HG02943 (cell line): ENCODE results near the gene EEF1AKMT3.
"Not testable (repeated sequence)": the region's sequence is repeated elsewhere in the genome, so short reads cannot be mapped to it uniquely, and the experiment has no call there.

ENCODE experiments used
- ATAC-seq: cut with Tn5 transposase; IDR thresholded peaks from one replicate; pipeline ENCODE4 v1.9.1; 2021; ENCODE audit warnings: mild to moderate bottlenecking, low read depth, moderate library complexity; ENCODE audit not compliant: unreplicated experiment

EEF1AKMT3 gene

DNA sequence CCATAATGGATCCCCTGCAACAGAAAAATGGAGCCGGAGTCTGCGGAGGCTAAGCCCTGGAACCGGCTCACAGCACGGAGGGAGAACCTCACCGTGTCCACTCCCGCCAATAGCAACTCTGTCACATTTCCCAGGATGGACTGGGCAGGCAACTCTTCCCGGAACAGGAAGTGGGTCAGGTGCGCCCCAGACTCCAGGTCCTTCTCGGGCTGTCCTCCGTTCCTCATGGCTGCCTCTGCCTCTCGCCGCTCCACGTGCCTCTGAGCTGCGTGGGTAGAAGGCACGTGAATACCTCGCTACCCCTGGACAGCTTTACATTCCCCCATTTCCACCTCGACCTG is 7.8 kb upstream of the EEF1AKMT3 start:
- no peak for ATAC-seq

DNA sequence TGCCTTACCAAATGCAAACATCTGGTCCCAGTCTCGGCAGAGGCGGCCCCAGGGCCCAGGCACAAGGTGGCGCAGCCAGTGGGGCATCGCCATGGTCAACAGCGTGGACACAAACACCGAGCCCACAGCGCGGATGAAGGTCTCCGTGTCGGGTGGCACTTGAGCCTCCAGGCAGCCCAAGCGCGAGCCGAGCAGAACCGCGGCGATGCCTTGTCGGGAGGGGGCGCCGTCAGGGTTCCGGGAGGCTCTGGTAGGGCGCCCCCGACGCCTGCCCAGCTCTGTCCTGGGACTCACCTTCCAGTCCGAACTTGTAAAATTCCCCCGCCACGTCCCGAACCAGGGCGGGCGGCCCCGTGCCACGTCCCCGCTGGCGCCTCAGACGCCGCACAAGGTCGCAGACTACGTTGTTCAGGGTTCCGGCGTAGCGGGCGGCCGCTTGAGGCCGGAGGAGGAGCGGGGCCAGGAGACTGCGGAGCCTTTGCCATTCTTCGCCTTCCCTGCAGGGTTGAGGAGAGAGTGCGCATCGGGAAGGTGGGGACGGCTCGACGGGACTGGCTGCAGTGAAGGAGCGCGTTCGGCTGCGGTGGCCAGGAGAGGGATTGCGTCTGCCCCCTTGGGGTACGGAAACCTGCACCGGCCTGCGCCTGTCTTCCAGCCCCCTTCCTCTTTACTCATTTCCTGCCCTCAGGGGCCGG is 7.3 kb upstream of the EEF1AKMT3 start:
- ATAC-seq: no peak

DNA sequence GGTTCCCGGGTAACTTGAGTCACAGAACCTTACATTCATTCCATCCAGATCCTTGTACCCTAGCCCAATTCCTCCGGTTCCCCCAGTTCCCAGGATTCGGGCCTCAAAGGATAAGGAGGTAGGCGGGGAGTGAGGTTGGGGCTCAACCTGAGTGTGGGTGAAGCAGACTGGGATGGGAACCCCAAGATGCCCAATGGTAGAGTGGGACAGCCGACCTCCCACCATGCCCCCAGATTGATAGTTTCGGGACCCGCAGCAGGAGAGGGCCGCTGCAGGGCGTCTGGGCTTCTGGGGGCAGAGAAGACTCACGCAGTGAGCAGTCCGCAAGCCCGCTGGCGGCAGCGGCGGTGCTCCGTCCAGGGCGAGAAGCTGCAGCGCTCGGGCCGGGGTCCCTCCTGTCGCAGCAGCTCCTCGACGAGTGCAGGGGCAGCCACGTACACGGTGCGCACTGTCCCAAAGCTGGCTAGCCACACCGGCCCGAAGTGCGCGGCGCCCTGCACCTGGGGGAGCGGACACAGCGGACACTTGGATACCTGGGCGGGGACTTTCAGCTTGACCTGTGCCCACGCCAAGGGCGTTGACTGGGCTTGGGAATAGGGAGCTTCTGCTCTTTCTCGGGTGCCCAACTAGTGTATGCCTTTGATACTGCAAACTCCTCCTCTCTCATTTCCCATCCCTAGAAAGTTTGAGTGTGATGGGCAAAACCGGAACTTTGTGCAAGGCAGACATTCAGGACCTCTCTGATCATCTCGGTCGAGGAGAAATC is 6.5 kb upstream of the EEF1AKMT3 start:
- ATAC-seq: no peak

DNA sequence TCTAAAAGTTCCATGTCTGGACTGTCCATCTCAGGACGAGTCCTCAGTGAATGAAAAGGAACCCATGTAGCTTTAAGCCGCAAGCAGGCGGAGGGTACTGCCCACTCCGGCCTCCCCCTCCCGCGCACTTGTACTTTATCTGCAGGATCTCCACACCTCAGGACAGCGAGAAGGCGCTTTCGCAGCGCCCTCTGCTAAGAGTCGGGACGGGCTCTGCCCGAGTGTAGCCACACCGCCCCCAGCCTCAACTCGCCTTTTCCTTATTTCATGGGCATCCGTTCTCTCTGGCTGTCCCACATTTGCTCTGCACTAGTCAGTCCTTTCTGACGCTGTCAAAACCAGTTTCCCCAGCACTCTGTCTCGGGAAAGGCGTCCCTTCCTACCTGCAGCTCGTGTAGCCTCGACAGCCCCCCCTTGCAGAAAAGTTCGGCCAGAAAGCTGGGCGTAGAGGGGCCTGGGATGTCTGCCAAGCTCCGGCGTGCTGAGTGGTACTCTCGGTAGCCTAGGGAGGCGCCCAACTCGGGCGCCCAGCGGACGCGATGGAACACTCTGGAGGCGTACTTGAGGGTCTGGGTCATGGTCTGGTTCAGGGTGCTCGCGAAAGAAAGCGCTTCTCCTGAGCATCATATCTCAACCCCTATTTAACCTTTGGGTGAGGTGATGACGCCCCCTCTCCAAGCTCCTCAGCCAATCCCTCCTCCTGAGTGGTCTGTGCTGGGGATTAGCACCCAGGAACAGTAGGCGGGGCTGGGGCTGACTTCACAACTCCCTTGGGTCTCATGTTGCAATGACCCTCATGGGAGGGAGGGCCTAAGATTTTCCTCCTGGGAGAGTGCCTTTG is 5.7 kb upstream of the EEF1AKMT3 start, which contains the start of gene CYP27B1:
CYP27B1 (minus strand) TSS at position 615 of the 841 bp plus-strand sequence; CDS start at position 578, 37 bp downstream.
- ATAC-seq: no peak

DNA sequence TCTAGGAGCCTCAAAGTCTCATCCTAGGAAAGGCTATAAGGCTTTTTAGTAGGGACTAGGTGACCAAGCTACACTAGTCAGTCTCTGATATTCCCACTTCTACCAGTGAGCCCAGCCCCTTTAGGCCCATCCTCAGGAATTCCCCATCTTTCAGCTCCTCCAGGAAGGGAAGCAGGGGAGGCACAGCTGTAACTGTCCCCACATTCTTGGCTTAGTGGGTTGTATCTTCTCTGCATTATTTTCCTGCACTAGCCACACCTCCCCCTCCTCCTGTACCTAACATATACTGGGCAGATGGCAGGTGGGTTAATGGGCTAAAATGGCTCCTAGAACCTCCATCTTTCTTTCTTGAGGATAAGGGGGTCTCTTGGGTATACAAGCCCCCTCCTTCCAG is 5.1 kb upstream of the EEF1AKMT3 start:
- ATAC-seq: no peak

DNA sequence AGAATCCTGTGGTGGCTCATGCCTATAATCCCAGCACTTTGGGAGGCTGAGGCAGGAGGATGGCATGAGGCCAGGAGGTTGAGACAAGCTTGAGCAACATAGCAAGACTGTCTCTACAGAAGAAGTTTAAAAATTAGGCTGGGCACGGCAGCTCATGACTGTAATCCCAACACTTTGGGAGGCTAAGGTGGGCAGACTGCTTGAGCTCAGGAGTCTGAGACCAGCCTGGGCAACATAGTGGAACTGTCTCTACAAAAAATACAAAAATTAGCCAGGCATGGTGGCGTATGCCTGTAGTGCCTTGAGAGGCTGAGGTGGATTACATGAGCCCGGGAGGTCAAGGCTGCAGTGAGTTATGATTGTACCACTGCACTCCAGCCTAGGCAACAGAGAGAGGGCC is 4.5 kb upstream of the EEF1AKMT3 start:
- ATAC-seq: no peak

DNA sequence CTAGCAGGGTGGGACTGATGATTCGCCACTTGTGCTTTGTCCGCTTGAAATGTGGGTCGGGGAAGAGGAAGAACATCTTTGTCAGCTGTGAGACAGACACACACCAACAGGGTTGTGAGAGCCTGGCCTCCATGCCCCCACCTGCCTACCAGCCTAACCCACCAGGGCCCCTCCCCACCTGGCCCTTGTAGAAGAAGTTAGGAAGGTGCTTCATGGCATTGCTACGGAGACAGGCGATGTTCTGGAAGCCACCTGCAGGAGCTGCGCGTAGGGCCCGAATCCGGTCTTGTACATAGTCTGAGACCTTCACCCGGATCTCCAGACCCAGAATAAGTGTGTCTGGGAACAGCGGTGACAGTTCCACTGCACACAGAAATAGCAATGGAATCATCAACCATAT is 2.8 kb upstream of the EEF1AKMT3 start:
- no peak for ATAC-seq

DNA sequence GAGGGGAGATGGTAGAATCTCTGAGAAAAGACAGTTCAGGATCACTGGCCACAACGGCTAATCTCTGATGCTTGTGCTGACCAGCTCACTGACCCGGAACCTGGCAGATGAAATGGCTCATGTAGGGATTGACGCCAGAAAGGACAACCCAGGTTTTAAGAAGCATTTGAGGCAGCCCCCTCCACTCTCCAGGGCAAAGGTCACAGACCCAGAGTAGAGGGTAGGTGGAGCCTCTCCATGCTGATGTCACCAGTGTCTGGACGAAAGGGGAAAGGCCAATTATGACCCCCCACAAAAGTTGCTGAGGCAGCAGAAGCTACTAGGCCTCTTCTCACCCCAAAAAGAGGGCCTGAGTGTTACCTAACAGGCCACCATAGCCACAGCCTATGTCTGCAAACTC is 1.7 kb upstream of the EEF1AKMT3 start:
- no peak for ATAC-seq

DNA sequence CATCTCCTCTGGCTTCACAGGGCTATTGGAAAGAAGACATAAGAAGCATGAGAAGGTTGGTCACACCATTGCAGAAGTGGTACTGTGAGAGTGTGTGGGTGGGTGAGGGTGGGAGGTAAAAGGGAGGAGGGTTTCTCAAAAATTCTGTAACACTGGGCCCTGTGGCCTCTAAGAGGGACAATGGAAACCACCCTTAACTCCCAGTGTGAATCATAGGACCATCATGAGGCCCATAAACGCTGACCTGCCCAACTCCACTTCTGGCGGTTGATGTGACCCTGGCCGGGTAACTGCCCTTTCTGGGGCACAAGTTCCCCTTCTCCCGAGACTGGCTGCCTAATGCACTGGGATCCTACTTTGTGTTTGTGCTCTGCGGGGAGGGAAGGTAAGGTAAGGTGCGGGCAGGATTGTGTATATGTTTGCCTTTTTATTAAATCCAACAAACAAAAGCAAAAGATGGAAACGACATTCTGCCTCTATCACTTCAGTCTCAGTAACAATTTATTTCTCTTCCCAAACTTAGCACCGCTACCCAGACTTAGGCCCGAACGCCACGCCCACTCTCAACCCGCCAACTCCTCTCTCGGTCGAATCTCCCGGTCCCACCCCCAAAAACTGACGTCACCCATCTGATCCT is 1.1 kb upstream of the EEF1AKMT3 start:
- peak; percentile 75 for ATAC-seq

DNA sequence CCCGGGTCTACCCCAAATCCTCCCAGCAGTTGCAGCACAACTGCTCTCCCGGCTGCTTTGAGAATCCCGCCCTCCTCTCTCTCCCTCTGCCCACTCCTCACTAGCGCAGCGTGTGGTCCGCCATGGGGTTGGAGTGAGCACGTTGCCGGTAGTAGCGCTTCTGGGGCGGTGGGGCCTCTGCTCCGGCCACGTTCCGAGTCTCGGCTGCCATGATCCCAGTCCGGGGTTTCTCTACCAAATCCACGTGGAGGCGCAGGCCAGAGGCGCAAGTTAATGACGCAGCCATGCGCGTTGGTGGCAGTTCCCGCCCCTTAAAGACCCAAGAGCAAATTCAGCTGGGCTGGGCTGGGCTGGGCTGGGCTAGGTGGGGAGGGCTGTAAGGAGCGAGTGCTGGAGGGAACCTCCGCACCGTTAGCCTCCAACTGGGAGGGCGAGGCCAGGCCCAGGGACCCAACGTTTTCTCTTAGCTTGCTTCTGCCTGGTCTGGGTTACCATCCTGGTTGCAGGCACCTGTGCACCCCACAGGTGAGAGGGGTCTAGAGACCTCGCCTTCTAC is 463 bp upstream of the EEF1AKMT3 start, which contains the start of gene METTL1:
METTL1 (minus strand) TSS at position 233 of the 556 bp plus-strand sequence; CDS start at position 211, 22 bp downstream.
- ATAC-seq: peak; percentile 91

DNA sequence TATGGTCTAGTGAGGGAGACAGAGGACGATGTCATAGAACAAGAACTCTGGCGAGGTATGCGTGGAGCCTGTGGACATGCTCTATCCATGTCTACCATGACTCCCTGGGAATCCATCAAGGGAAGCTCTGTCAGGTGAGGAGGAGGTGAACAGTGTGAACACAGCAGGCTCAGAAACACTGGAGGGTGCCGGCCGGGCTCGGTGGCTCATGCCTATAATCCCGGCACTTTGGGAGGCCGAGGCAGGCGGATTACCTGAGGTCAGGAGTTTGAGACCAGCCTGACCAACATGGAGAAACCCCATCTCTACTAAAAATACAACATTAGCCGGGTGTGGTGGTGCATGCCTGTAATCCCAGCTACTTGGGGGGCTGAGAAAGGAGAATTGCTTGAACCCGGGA is 2.2 kb downstream of the EEF1AKMT3 start:
- not testable (repeated sequence) for ATAC-seq

DNA sequence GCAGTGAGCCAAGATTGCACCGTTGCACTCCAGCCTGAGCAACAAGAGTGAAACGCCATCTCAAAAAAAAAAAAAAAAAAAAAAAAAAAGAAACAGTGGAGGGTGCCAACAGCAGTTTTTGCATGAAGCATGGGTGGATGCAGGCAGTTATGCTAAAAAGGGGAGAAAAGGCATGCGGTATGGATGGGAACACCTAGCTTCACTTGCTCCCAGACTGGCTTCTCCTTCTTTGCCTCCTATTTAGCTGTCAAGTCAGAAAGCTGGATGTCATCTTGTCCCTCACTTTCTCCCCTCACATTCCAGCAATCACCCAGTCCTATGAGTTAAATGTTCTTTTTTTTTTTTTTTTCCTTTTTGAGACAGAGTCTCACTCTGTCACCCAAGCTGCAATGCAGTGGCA is 2.6 kb downstream of the EEF1AKMT3 start:
- ATAC-seq: no peak

DNA sequence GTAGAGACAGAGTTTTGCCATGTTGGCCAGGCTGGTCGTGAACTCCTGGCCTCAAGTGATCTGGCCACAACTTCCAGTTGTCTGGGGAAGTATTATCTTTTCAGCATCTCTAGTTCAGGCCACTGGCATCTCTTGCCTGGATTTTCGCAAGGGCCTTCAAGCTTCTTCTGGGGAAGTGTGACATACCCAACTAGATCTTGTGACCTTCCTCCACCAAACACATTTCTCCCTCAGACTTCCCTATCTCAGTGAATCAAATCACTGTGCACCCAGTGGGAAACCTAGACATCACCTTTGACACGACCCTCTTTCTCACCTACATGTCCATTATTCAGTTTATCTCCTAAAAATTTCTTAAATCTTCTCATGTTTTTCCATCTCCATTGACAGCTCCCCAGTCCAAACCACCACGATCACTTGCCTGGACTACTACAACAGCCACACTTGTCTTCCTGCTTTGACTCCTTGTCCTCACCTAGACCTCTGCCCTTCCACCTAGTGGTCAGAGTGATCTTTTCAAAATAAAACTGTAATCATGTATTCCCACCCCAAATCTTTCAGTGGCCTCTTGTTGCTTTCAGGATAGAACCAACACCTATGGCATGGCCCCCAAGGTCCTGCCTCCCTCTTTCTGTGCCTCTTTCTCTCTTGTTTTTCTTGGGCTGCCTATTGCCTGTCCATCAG is 3.3 kb downstream of the EEF1AKMT3 start:
- no peak for ATAC-seq

DNA sequence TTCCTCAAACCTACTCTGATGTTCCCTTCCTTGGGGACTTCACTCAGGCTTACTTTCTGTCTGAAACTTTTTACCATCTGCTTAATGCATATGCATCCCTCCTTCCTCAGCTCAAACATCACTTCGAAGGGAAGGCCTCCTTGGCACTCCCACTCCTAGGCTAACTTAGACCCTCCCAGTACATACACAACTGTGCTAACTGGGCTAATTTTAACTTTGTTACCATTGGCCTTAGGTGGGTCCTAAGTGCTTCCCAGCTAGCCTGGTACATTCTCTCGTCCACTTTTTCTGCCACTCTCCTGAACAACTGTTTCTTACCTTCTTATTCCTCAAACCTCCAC is 3.8 kb downstream of the EEF1AKMT3 start:
- no peak for ATAC-seq

DNA sequence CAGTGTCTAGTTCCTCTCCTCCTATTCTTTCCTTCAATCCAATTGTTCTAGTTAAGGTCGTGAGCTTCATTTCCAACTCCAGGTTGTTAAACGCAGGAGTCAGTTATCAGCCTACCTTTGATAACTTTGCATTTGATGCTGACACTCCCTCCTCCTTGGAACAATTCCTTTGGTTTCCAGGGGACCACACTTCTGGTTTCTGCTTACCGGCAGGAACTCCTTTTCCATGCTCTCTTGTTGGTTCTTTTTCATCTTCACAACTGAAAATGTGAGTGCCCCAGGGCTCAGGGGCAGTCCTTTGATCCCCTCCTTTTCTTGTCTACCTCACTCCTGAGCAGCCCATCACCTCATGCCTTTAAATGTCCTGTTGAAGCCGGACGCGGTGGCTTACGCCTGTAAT is 5.0 kb downstream of the EEF1AKMT3 start:
- ATAC-seq: no peak

DNA sequence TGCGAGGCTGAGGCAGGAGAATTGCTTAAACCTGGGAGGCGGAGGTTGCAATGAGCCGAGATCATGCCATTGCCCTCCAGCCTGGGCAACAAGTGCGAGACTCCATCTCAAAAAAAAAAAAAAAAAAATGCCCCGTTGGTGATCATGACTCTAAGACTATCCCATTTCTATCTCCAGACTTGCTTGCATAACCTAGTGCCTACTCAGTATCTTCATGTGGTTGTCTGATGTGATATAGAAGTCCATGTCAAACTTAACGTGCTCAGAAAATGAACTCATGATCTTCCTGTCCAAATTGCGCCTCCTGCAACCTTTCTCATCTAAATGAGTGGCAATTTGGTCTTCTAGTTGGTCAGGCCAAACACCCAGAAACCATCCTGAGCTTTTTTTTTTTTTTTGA is 5.5 kb downstream of the EEF1AKMT3 start:
- no peak for ATAC-seq

DNA sequence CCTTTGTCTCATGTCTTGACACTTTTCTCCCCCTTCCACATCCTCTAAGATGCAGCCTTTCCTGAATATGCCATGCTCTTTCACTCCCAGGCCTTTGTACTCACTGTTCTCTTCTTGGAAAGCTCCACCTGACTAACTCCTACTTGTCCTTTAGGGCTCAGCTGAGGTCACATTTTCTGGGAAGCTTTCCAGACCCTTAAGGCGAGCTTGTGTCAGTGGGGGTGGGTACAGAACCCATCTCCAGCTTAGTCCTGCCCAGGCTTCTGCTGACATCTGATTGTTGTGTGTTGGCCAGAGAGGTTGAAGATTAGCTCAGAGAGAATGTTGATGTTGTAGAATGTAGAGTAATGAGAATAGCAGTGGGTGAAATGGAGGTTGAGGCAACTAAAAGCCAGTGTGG is 7.3 kb downstream of the EEF1AKMT3 start:
- ATAC-seq: no peak

DNA sequence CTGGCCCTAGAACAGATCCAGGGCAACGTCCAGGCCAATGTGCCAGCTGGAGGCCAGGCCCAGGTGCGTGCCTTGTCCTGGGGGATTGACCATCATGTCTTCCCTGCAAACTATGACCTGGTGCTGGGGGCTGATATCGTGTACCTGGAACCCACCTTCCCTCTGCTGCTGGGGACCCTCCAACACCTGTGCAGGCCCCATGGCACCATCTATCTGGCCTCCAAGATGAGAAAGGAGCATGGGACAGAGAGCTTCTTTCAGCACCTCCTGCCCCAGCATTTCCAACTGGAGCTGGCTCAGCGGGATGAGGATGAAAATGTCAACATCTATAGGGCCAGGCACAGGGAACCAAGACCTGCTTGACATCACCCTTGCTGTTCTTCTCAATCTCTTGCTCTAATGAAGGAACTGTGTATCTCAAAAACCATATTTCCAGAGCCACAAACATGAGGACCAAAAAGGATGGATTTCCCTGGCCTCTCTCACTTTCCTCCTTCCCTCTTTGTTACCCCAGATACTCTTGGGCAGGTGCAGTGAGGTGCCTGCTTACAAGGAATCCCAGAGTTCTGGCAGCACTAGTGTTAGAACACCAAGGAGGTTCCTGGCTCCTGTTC is 8.0 kb downstream of the EEF1AKMT3 start:
- ATAC-seq: no peak

DNA sequence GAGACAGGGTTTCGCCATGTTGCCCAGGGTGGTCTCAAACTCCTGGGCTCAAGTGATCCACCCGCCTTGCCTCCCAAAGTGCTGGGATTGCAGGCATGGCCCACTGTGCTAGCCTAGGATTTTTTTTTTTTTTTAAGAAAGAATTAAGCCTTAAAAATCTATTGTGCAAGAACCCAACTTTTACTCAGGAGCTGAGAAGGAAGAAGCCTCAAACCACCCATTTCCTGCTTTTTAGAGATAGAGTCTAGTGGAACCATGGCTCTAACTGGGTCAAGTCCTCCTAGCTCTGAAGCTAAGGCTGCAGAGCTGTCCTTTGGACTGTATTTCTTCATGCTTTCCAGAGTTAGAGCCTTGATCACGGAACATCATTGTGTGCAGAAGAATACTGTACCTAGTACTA is 8.8 kb downstream of the EEF1AKMT3 start:
- ATAC-seq: no peak
